SK-N-SH treated with all-trans-retinoic acid at 6 μM for 48 hours (cell line): Measurements from ENCODE around the gene PHF19.

Experiments used
- ATAC-seq: fragments of 200-7000 bp; cut with Tn5 transposase; 3 replicates; pipeline ENCODE4 v1.9.1; 2020; ENCODE audit warnings: mild to moderate bottlenecking, moderate library complexity
- ARNTL ChIP-seq: fragments of 450-650 bp; formaldehyde crosslinking; IDR thresholded peaks from 2 replicates; pipeline ENCODE4 v1.5.0; 2020; ENCODE audit warnings: low read depth, mild to moderate bottlenecking, moderate library complexity, borderline replicate concordance
- BACH2 ChIP-seq: fragments of 250-450 bp; sonication (Bioruptor Pico); IDR thresholded peaks from 2 replicates; pipeline ENCODE4 v1.9.0; 2021; ENCODE audit warnings: mild to moderate bottlenecking, borderline replicate concordance
- CSRNP3 ChIP-seq: fragments of 250-450 bp; sonication (Bioruptor Pico); IDR thresholded peaks from 2 replicates; pipeline ENCODE4 v1.5.1; 2021; ENCODE audit warnings: mild to moderate bottlenecking, moderate library complexity
- GLIS3 ChIP-seq: fragments of 250-450 bp; sonication (Bioruptor Pico); IDR thresholded peaks from 2 replicates; pipeline ENCODE4 v1.5.0; 2020; ENCODE audit warnings: mild to moderate bottlenecking, moderate library complexity
- ISL1 ChIP-seq: fragments of 250-450 bp; sonication (Bioruptor Pico); IDR thresholded peaks from 2 replicates; pipeline ENCODE4 v2.1.2; 2022; ENCODE audit warnings: mild to moderate bottlenecking, moderate library complexity
- OSR1 ChIP-seq: fragments of 250-450 bp; sonication (Bioruptor Pico); IDR thresholded peaks from 2 replicates; pipeline ENCODE4 v1.8.0; 2022; ENCODE audit warnings: moderate library complexity, mild to moderate bottlenecking, inconsistent platforms
- PATZ1 ChIP-seq: fragments of 250-450 bp; sonication (Bioruptor Pico); IDR thresholded peaks from 2 replicates; pipeline ENCODE4 v1.8.0; 2020; ENCODE audit warnings: mild to moderate bottlenecking, moderate library complexity, borderline replicate concordance
- POU6F1 ChIP-seq: fragments of 250-450 bp; sonication (Bioruptor Pico); IDR thresholded peaks from 2 replicates; pipeline ENCODE4 v1.8.0; 2021; ENCODE audit warnings: low read depth, mild to moderate bottlenecking, moderate library complexity, borderline replicate concordance
- PPARA ChIP-seq: fragments of 250-450 bp; sonication (Bioruptor Pico); IDR thresholded peaks from 2 replicates; pipeline ENCODE4 v1.5.0; 2020; ENCODE audit warnings: mild to moderate bottlenecking, borderline replicate concordance
- RARB ChIP-seq: fragments of 250-450 bp; sonication (Bioruptor Pico); IDR thresholded peaks from 2 replicates; pipeline ENCODE4 v1.8.0; 2021; ENCODE audit warnings: mild to moderate bottlenecking, moderate library complexity
- TCF4 ChIP-seq: fragments of 250-450 bp; sonication (Bioruptor Pico); IDR thresholded peaks from 2 replicates; pipeline ENCODE4 v1.8.0; 2021; ENCODE audit warnings: mild to moderate bottlenecking, moderate library complexity, borderline replicate concordance
- TOX ChIP-seq: fragments of 250-450 bp; sonication (Bioruptor Pico); IDR thresholded peaks from 2 replicates; pipeline ENCODE4 v1.8.0; 2021; ENCODE audit warnings: mild to moderate bottlenecking, moderate library complexity, borderline replicate concordance
- TSHZ2 ChIP-seq: fragments of 250-450 bp; sonication (Bioruptor Pico); IDR thresholded peaks from 2 replicates; pipeline ENCODE4 v1.5.0; 2020; ENCODE audit warnings: mild to moderate bottlenecking, moderate library complexity
- ZC3H10 ChIP-seq: fragments of 250-450 bp; sonication (Bioruptor Pico); IDR thresholded peaks from 2 replicates; pipeline ENCODE4 v1.5.1; 2021; ENCODE audit warnings: mild to moderate bottlenecking, moderate library complexity
- ZFP3 ChIP-seq: fragments of 250-450 bp; sonication (Bioruptor Pico); IDR thresholded peaks from 2 replicates; pipeline ENCODE4 v1.5.0; 2020; ENCODE audit warnings: mild to moderate bottlenecking, moderate library complexity
- ZFP30 ChIP-seq: fragments of 450-650 bp; formaldehyde crosslinking; IDR thresholded peaks from 2 replicates; pipeline ENCODE4 v1.5.0; 2022; ENCODE audit warnings: mild to moderate bottlenecking, moderate library complexity
- ZNF565 ChIP-seq: fragments of 450-650 bp; formaldehyde crosslinking; conservative IDR thresholded peaks from 2 replicates; pipeline ENCODE4 v1.5.0; 2020; ENCODE audit warnings: low read depth, mild to moderate bottlenecking, moderate library complexity

Gene PHF19

GRCh38 chr9:120833325-120833724 is 43.7 kb downstream of the PHF19 start:
- TF ChIP-seq ISL1 (CRISPR knock-in tag), result no peak
- no peak for TF ChIP-seq TCF4
- TF ChIP-seq ARNTL (CRISPR knock-in tag), result no peak
- TF ChIP-seq ZC3H10 (CRISPR knock-in tag), result no peak
- no peak for TF ChIP-seq POU6F1 (CRISPR knock-in tag)
- no peak for TF ChIP-seq GLIS3
- no peak for TF ChIP-seq CSRNP3 (CRISPR knock-in tag)
- no peak for TF ChIP-seq BACH2 (CRISPR knock-in tag)
- ATAC-seq, result no peak

- ATAC-seq, result no peak
- TF ChIP-seq ISL1 (CRISPR knock-in tag) (peak; percentile 56), PPARA (CRISPR knock-in tag) (no peak)
These were observed 44.2 kb downstream of the PHF19 start for GRCh38 chr9:120832807-120833206.

- TF ChIP-seq ISL1 (CRISPR knock-in tag), result no peak
- no peak for TF ChIP-seq TSHZ2
- no peak for ATAC-seq
These were observed 46.1 kb downstream of the PHF19 start for GRCh38 chr9:120830865-120831264.

- no peak for ATAC-seq
- TF ChIP-seq ZFP30 (CRISPR knock-in tag), result no peak
- no peak for TF ChIP-seq TOX (CRISPR knock-in tag)
- TF ChIP-seq ISL1 (CRISPR knock-in tag), result no peak
- no peak for TF ChIP-seq CSRNP3 (CRISPR knock-in tag)
- no peak for TF ChIP-seq PATZ1 (CRISPR knock-in tag)
- no peak for TF ChIP-seq ZFP3
- TF ChIP-seq, all 23 proteins: peak for 0
These were observed 46.8 kb downstream of the PHF19 start for GRCh38 chr9:120830151-120830550.

- no peak for ATAC-seq
- TF ChIP-seq PATZ1 (CRISPR knock-in tag) (no peak), OSR1 (CRISPR knock-in tag) (no peak), RARB (CRISPR knock-in tag) (no peak), ZFP30 (CRISPR knock-in tag) (no peak), TSHZ2 (no peak), ZNF565 (no peak)
These were observed 47.3 kb downstream of the PHF19 start for GRCh38 chr9:120829650-120830049.
